Natural killer cell (primary cell): ENCODE measurements around the gene CD164L2. TPM values are rescaled to one million over a fixed set of nuclear protein-coding genes. Genes with fewer than 3 reads are reported as not detected.

Experiments
- ATAC-seq, 3 donors: fragments of 150-1000 bp in 2 of 3; fragments of 200-7000 bp in 1 of 3; cut with Tn5 transposase; 1 replicate in 1 of 3; 2 replicates in 2 of 3; pipeline ENCODE4 v1.10.0; 2021; ENCODE audit warnings: mild to moderate bottlenecking in 2 of 3, moderate library complexity in 2 of 3
- DNase-seq, 2 donors: peaks; one replicate each; pipeline versions ENCODE4 v3.0.0 to v3.0.0-alpha.2; 2013 to 2021; ENCODE audit warnings: mixed read lengths in 1 of 2
- H3K27ac ChIP-seq: one replicate; pipeline ENCODE4 v1.5.1; 2013; ENCODE audit warnings: mild to moderate bottlenecking, low read length
- H3K27me3 ChIP-seq: one replicate; pipeline ENCODE4 v1.6.1; 2013; ENCODE audit warnings: low read length; ENCODE audit not compliant: control insufficient read depth, insufficient read depth
- H3K36me3 ChIP-seq: one replicate; pipeline ENCODE4 v1.6.1; 2013; ENCODE audit warnings: low read length; ENCODE audit not compliant: control insufficient read depth, insufficient read depth
- H3K4me1 ChIP-seq: one replicate; pipeline ENCODE4 v1.6.1; 2013; ENCODE audit warnings: low read length; ENCODE audit not compliant: control insufficient read depth, insufficient read depth
- H3K4me3 ChIP-seq: one replicate; pipeline ENCODE4 v1.5.1; 2013; ENCODE audit warnings: low read length
- H3K9me3 ChIP-seq: one replicate; pipeline ENCODE4 v1.6.1; 2013; ENCODE audit warnings: low read length; ENCODE audit not compliant: control insufficient read depth, insufficient read depth
- H3K27ac Mint-ChIP-seq, 2 donors: one replicate each; pipeline ENCODE4 v1.8.0; 2022; ENCODE audit warnings: mild to moderate bottlenecking in 2 of 2, mixed read lengths in 2 of 2, moderate library complexity in 1 of 2
- H3K27me3 Mint-ChIP-seq, 2 donors: one replicate each; pipeline ENCODE4 v1.8.0; 2022; ENCODE audit warnings: low read depth in 2 of 2, mixed read lengths in 2 of 2
- H3K36me3 Mint-ChIP-seq: one replicate; pipeline ENCODE4 v1.8.0; 2022; ENCODE audit warnings: mixed read lengths
- H3K4me1 Mint-ChIP-seq, 2 donors: one replicate each; pipeline ENCODE4 v1.8.0; 2022; ENCODE audit warnings: mixed read lengths in 2 of 2
- H3K4me3 Mint-ChIP-seq: one replicate; pipeline ENCODE4 v1.8.0; 2022; ENCODE audit warnings: mild to moderate bottlenecking, moderate library complexity, mixed read lengths
- H3K9me3 Mint-ChIP-seq, 2 donors: one replicate each; pipeline ENCODE4 v1.8.0; 2022; ENCODE audit warnings: mixed read lengths in 2 of 2
- WGBS: methylation state at CpG from one replicate; pipeline ENCODE4 v1.1.7; 2013; ENCODE audit warnings: missing lambda C conversion rate; ENCODE audit not compliant: insufficient coverage; 5-methylcytosine and 5-hydroxymethylcytosine counted together
- intact Hi-C: fragments of 100-400 bp; cut with micrococcal nuclease; formaldehyde crosslinking; loops from one replicate; pipeline ENCODE4 v1.14.2; 2022
- total RNA-seq, 4 donors: library from RNA; stranded (reverse); fragments of 120-200 nt in 1 of 4; gene quantifications; one replicate each; pipeline versions ENCODE4 v1.2.3 to v1.2.4, GENCODE V29; 2013 to 2022
- TF ChIP-seq, protein P1 (sequence below): fragments of 200-600 bp; IDR thresholded peaks from one replicate; pipeline ENCODE4 v1.8.0; 2022; ENCODE audit warnings: antibody characterized with exemption

Gene CD164L2
- total RNA-seq, 3 donors from 2014 or later (not counting 1 experiment from before 2014, with no cell fraction given), result 0.40 TPM; not detected in 2

DNA sequence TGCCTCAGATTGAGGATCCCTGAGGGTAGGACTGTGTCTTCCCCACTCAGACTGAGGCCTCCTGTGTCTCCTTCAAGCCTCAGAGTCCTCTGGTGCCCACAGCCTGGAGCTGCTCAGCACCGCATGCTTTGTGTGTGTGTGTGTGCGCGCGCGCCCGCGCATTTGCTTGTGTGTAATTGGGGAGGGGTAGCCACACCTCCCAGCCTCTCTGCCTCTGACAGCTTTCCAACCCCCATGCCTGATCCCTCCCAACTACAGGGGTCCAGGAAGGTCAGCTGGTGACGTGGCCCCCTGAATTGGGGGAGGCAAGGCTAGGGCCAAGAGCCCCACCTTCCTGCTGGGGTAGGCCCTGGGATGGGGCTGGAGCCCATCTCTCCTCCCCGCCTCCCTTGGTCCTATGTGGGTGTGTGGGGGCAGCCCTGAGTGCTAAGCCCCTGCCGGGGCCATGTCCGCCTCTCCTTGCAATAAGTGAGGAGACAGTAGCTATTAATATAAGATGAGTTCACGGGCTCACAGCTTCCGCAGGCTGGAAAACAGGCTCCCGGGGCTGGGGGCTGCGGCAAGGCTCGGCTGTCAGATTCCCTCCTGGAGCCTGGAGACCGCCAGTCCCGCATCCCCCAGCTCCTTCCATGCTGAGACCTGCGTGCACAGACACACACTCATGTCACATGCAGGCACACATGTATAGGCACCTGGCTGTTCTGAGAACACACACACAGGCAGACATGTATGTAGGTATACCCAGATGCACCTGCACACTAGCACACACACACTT lies 16.3 kb upstream of the CD164L2 start:
- 94% methylated on average over 12 of the region's 19 CpGs for WGBS
- H3K27ac ChIP-seq, result no peak overlapping the region

DNA sequence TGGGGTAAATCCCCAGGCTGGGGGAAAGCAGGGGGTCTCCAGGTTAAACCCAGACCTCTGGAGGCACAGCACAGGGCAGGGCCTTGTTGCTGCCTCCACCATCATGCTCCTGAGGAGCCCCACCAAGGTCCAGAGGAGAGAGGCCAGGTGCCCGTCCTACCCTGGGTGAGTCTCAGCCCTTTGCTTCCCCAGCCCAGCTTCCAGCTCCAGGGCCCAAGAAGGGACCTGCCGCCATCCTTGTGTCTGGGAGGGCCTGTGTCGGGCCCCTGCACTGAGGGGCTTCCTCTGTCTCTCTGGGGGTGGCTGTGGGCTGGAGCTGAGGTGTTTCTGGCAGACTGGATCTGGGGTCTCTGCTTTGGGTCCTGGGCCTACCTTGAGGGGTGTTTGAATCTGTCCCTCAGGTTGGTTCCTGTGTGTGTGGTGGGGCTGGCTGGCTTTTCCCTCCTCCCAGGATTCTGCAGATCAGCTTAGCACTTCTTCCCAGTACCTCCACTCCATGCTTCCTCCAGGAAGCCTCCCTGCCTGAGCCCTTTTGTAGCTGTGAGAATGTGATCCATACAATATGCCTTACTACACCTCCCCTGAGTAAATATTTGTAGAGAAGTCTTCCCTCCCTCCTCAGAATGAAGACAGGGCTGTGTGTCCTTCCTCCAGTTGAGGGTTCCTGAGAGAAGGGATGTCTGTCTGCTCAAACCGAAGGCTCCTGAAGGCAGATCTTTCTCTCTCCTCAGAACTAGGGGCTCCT lies 15.4 kb upstream of the CD164L2 start:
- Histone ChIP-seq H3K9me3 (no peaks in the 10 kb centered on the region), H3K36me3 (no peaks in the 10 kb centered on the region), H3K27ac (no peak overlapping the region), H3K4me3 (no peak overlapping the region), H3K4me1 (peaks cover 32% of the 10 kb centered on the region), H3K27me3 (no peaks in the 10 kb centered on the region)
- H3K36me3 Mint-ChIP-seq, result no peaks in the 10 kb centered on the region
- ATAC-seq, result no peak
- TF ChIP-seq, protein P1, sequence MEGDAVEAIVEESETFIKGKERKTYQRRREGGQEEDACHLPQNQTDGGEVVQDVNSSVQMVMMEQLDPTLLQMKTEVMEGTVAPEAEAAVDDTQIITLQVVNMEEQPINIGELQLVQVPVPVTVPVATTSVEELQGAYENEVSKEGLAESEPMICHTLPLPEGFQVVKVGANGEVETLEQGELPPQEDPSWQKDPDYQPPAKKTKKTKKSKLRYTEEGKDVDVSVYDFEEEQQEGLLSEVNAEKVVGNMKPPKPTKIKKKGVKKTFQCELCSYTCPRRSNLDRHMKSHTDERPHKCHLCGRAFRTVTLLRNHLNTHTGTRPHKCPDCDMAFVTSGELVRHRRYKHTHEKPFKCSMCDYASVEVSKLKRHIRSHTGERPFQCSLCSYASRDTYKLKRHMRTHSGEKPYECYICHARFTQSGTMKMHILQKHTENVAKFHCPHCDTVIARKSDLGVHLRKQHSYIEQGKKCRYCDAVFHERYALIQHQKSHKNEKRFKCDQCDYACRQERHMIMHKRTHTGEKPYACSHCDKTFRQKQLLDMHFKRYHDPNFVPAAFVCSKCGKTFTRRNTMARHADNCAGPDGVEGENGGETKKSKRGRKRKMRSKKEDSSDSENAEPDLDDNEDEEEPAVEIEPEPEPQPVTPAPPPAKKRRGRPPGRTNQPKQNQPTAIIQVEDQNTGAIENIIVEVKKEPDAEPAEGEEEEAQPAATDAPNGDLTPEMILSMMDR, result no peak
- no peak for DNase-seq
- no peaks in the 10 kb centered on the region for H3K27me3 Mint-ChIP-seq
- 87% methylated on average over 4 of the region's 4 CpGs for WGBS
- peak overlapping the region in 1 of 2 donors; percentile 57 for H3K27ac Mint-ChIP-seq
- intact Hi-C loops, result loop anchor here (5.0 kb wide), 1 partner anchor 296 kb away; no protein-coding TSS in a partner anchor
- no peaks in the 10 kb centered on the region for H3K9me3 Mint-ChIP-seq
- H3K4me1 Mint-ChIP-seq, result peaks cover 23 to 33% of the 10 kb centered on the region in 2 donors
- H3K4me3 Mint-ChIP-seq, result no peak overlapping the region

More for the DNA sequence above, 16.3 kb upstream of the CD164L2 start:
- H3K9me3 ChIP-seq, result no peaks in the 10 kb centered on the region
- H3K36me3 ChIP-seq, result no peaks in the 10 kb centered on the region
- Mint-ChIP-seq H3K27ac (peak overlapping the region in 1 of 2 donors; percentile 57), H3K4me1 (peaks cover 31 to 42% of the 10 kb centered on the region in 2 donors), H3K36me3 (no peaks in the 10 kb centered on the region), H3K4me3 (no peak overlapping the region), H3K9me3 (no peaks in the 10 kb centered on the region), H3K27me3 (no peaks in the 10 kb centered on the region)
- intact Hi-C loops, result loop anchor here (5.0 kb wide), 2 partner anchors 208 to 297 kb away; no protein-coding TSS in a partner anchor
- no peak overlapping the region for H3K4me3 ChIP-seq
- no peak for ATAC-seq
- TF ChIP-seq, protein P1, result no peak
- no peaks in the 10 kb centered on the region for H3K27me3 ChIP-seq
- no peak for DNase-seq
- H3K4me1 ChIP-seq, result peaks cover 41% of the 10 kb centered on the region

DNA sequence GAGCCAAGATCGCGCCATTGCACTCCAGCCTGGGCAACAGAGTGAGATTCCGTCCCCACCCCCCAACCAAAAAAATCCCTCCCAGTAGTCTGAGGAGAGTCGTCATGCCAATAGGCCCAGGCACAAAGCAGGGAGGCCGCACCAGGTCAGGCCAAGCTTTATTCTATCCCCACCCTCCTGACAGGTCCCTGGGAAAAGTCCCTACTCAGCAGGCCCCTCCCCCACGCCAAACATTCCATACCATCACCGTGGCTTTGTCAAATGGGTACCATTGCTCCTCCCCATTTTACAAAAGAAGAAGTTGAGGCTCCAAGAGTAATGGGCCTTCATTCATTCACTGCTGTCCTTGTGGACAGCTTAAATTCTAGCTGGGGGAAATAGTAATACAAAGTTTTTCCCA lies 14.6 kb upstream of the CD164L2 start:
- H3K27me3 Mint-ChIP-seq, result no peaks in the 10 kb centered on the region
- WGBS, result 88% methylated on average over 7 of the region's 7 CpGs
- ATAC-seq (no peak), DNase-seq (no peak)
- H3K36me3 ChIP-seq, result no peaks in the 10 kb centered on the region
- TF ChIP-seq, protein P1, result no peak
- H3K9me3 Mint-ChIP-seq, result no peaks in the 10 kb centered on the region
- intact Hi-C loops, result loop anchor here (5.0 kb wide), 1 partner anchor 295 kb away; no protein-coding TSS in a partner anchor
- H3K9me3 ChIP-seq, result no peaks in the 10 kb centered on the region
- H3K4me3 Mint-ChIP-seq, result no peak overlapping the region
- H3K36me3 Mint-ChIP-seq, result no peaks in the 10 kb centered on the region
- peaks cover 29% of the 10 kb centered on the region for H3K4me1 ChIP-seq
- H3K27me3 ChIP-seq, result no peaks in the 10 kb centered on the region
- H3K27ac ChIP-seq, result no peak overlapping the region
- H3K27ac Mint-ChIP-seq, result no peak overlapping the region
- H3K4me3 ChIP-seq, result no peak overlapping the region
- peaks cover 15 to 27% of the 10 kb centered on the region in 2 donors for H3K4me1 Mint-ChIP-seq
